GM12874 (cell line): Measurements from ENCODE around the gene DAGLB.

Experiments used
- CTCF ChIP-seq: IDR thresholded peaks from 2 replicates; pipeline ENCODE4 v1.5.1; 2011; ENCODE audit warnings: low read depth, mild to moderate bottlenecking, control low read depth, low read length, moderate library complexity; ENCODE audit not compliant: insufficient read depth

Gene DAGLB

GRCh38 chr7:6443372-6443941 lies 4.3 kb downstream of the DAGLB start:
- no peak for TF ChIP-seq CTCF

GRCh38 chr7:6442114-6442513 lies 5.6 kb downstream of the DAGLB start:
- TF ChIP-seq CTCF = no peak

- TF ChIP-seq CTCF = no peak
Measured at GRCh38 chr7:6440381-6440780, 7.4 kb downstream of the DAGLB start.

- no peak for TF ChIP-seq CTCF
Measured at GRCh38 chr7:6438427-6438826, 9.3 kb downstream of the DAGLB start.

- no peak for TF ChIP-seq CTCF
Measured at GRCh38 chr7:6437251-6437650, 10.5 kb downstream of the DAGLB start.

DNA sequence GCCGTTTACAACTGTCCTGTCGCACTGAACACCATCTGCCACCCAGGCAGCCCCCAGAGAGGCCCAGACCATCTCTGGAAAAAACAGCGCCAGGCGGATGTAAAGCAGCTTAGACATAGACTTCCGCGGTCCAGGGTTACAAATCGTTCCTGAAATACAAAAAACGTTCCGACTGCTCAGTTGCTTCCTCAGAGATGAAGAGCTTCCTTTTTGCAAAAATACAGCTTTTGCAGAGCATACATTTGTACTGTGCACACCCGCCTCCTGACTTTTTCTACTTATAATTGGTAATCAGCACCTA lies 11.4 kb downstream of the DAGLB start:
- no peak for TF ChIP-seq CTCF

GRCh38 chr7:6435486-6436384 lies 12.0 kb downstream of the DAGLB start:
- peak; percentile 84 for TF ChIP-seq CTCF
